Measurements from ENCODE around the gene SPECC1L.

SPECC1L gene

DNA sequence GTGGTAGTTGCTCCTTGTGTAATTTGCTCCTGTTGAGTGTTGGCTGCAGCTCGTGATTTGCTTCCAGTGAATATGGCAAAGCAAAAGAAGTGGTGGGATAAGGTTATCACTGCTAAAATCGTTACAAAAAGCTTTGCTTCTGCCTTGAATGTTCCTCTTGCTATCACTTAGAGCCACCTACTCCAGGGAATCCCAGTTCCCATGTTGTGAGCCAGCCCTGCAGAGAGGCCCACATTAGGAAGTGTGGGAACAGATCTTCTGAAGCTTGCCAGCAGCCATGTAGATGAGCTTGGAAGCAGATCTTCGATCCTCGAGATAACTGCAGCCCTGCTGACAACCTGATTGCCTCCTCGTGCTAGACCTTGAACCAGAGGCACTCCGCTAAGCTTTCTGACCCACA lies 71.0 kb downstream of the SPECC1L start:
- no peak overlapping the region for H3K4me2 ChIP-seq (ENCODE audit: low read depth, low read length, poor library complexity, severe bottlenecking)
- H3F3A ChIP-seq (ENCODE audit: low read depth), result no peaks in the 10 kb centered on the region
- no peaks in the 10 kb centered on the region for H3K4me1 ChIP-seq (ENCODE audit: insufficient read depth, low read length, poor library complexity, severe bottlenecking)
- H4K20me1 ChIP-seq (ENCODE audit: insufficient read depth, low read length, poor library complexity, severe bottlenecking), result no peaks in the 10 kb centered on the region
- H3K4me3 ChIP-seq (ENCODE audit: low read length, poor library complexity, severe bottlenecking), result no peak overlapping the region
- no peak overlapping the region for H3K9ac ChIP-seq (ENCODE audit: low read depth, low read length, poor library complexity, severe bottlenecking)
- no peak overlapping the region for H2AFZ ChIP-seq (ENCODE audit: low read length)
- no peaks in the 10 kb centered on the region for H3K9me3 ChIP-seq (ENCODE audit: insufficient read depth, low read depth, low read length)
- peaks cover 91% of the 10 kb centered on the region for H3K36me3 ChIP-seq (ENCODE audit: insufficient read depth, low read length)
- no peaks in the 10 kb centered on the region for H3K9me2 ChIP-seq (replicated peaks; ENCODE audit: low read depth, low read length)
- H3K79me2 ChIP-seq (ENCODE audit: insufficient read depth, low read length), result 0 out of 2 replicates have a peak, but pooled peaks cover 3% of the 10 kb centered on the region
- no peak for TF ChIP-seq EZH2phosphoT487 (IDR thresholded peaks at IDR 0.05; ENCODE audit: borderline replicate concordance)
- TF ChIP-seq CTCF (conservative IDR thresholded peaks at IDR 0.05; ENCODE audit: low read length), result no peak
- no peaks in the 10 kb centered on the region for H3K27me3 ChIP-seq (ENCODE audit: insufficient read depth, low read length, poor library complexity, severe bottlenecking)

DNA sequence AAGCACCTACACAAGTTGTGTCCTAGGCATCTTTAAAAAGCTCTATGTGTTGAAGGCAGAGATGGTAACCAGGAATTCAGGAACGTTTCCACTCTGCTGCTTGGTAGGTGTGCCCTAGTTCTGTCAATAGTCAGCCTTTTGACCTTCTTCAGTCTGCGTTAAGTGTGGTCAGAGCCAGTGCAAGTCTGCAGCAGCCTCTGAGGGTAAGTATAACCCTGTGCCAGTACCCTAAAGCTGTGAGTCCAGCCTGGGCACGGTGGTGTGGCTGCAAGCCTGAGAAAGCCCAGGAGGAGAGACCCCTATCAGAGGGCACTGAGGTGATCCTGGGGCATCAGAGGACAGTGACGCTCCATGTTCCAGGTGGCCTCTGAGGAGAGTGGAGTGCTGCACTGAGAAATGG lies 80.0 kb downstream of the SPECC1L start:
- Histone ChIP-seq H3F3A (ENCODE audit: low read depth) (no peaks in the 10 kb centered on the region; the same call in 1 of the 2 replicates), H3K4me1 (ENCODE audit: insufficient read depth, low read length, poor library complexity, severe bottlenecking) (peaks cover 7% of the 10 kb centered on the region), H3K9me2 (replicated peaks; ENCODE audit: low read depth, low read length) (no peaks in the 10 kb centered on the region), H3K4me3 (ENCODE audit: low read length, poor library complexity, severe bottlenecking) (no peak overlapping the region), H3K9ac (ENCODE audit: low read depth, low read length, poor library complexity, severe bottlenecking) (no peak overlapping the region), H3K4me2 (ENCODE audit: low read depth, low read length, poor library complexity, severe bottlenecking) (no peak overlapping the region), H3K9me3 (ENCODE audit: insufficient read depth, low read depth, low read length) (peaks cover 4% of the 10 kb centered on the region; the same call in 1 of the 2 replicates), H3K27me3 (ENCODE audit: insufficient read depth, low read length, poor library complexity, severe bottlenecking) (no peaks in the 10 kb centered on the region), H3K36me3 (ENCODE audit: insufficient read depth, low read length) (peaks cover 81% of the 10 kb centered on the region), H3K79me2 (ENCODE audit: insufficient read depth, low read length) (no peaks in the 10 kb centered on the region), H2AFZ (ENCODE audit: low read length) (no peak overlapping the region), H4K20me1 (ENCODE audit: insufficient read depth, low read length, poor library complexity, severe bottlenecking) (no peaks in the 10 kb centered on the region)
- TF ChIP-seq EZH2phosphoT487 (IDR thresholded peaks at IDR 0.05; ENCODE audit: borderline replicate concordance), result no peak
- no peak for TF ChIP-seq CTCF (conservative IDR thresholded peaks at IDR 0.05; ENCODE audit: low read length)

GRCh38 chr22:24353121-24353520 lies 82.5 kb downstream of the SPECC1L start:
- Histone ChIP-seq H3F3A (ENCODE audit: low read depth) (no peaks in the 10 kb centered on the region; the same call in 1 of the 2 replicates), H2AFZ (ENCODE audit: low read length) (no peak overlapping the region), H3K79me2 (ENCODE audit: insufficient read depth, low read length) (0 out of 2 replicates have a peak, but pooled peaks cover 7% of the 10 kb centered on the region), H3K9me3 (ENCODE audit: insufficient read depth, low read depth, low read length) (peaks cover 4% of the 10 kb centered on the region; the same call in 1 of the 2 replicates), H3K4me1 (ENCODE audit: insufficient read depth, low read length, poor library complexity, severe bottlenecking) (peaks cover 13% of the 10 kb centered on the region), H3K27me3 (ENCODE audit: insufficient read depth, low read length, poor library complexity, severe bottlenecking) (no peaks in the 10 kb centered on the region), H3K36me3 (ENCODE audit: insufficient read depth, low read length) (peaks cover 71% of the 10 kb centered on the region), H4K20me1 (ENCODE audit: insufficient read depth, low read length, poor library complexity, severe bottlenecking) (no peaks in the 10 kb centered on the region), H3K4me3 (ENCODE audit: low read length, poor library complexity, severe bottlenecking) (no peak overlapping the region), H3K4me2 (ENCODE audit: low read depth, low read length, poor library complexity, severe bottlenecking) (no peak overlapping the region), H3K9ac (ENCODE audit: low read depth, low read length, poor library complexity, severe bottlenecking) (no peak overlapping the region), H3K9me2 (replicated peaks; ENCODE audit: low read depth, low read length) (no peaks in the 10 kb centered on the region)
- TF ChIP-seq EZH2phosphoT487 (IDR thresholded peaks at IDR 0.05; ENCODE audit: borderline replicate concordance), result no peak
- no peak for TF ChIP-seq CTCF (conservative IDR thresholded peaks at IDR 0.05; ENCODE audit: low read length)

Data from Loucy (cell line).